Measurements from ENCODE around the gene AGFG2. TPM values are rescaled to one million over a fixed set of nuclear protein-coding genes. Genes with fewer than 3 reads are reported as not detected.
A peak's percentile ranks its signal among the peaks of the same experiment; 100 is the strongest.

AGFG2 gene
- total RNA-seq, 1 experiment from 2014 or later = 30.4 TPM

GRCh38 chr7:100582650-100583049 is 43.6 kb downstream of the AGFG2 start:
- TF ChIP-seq EZH2 (IDR thresholded peaks at IDR 0.05; ENCODE audit: low read depth) (no peak), CTCF (conservative IDR thresholded peaks at IDR 0.05) (no peak)
- ChIA-PET CTCF (no interaction called here), POLR2A (ENCODE audit: unreplicated experiment) (no interaction called here)
- intact Hi-C loops (cut with micrococcal nuclease; ENCODE audit: unreplicated experiment) = loop anchor here (1.0 to 10.0 kb wide), 5 partner anchors 13 to 502 kb away; partner anchors contain the start of genes AGFG2, EPHB4, GIGYF1 and TRIM56
- H3K9me3 ChIP-seq (ENCODE audit: insufficient read depth, low read depth) = no peaks in the 10 kb centered on the region
- no peak overlapping the region for H2AFZ ChIP-seq
- DNase-seq = no peak
- BruUV-seq (replicated peaks) = no TSS peak
- peaks cover 2% of the 10 kb centered on the region; the same call in 1 of the 2 replicates for H4K20me1 ChIP-seq (ENCODE audit: insufficient read depth)
- H3K36me3 ChIP-seq (ENCODE audit: low read depth) = 0 out of 2 replicates have a peak, but pooled peaks cover 10% of the 10 kb centered on the region
- H3K27ac ChIP-seq = no peak overlapping the region
- peaks cover 29% of the 10 kb centered on the region for H3K79me2 ChIP-seq (ENCODE audit: low read depth)
- no peaks in the 10 kb centered on the region for H3K27me3 ChIP-seq (ENCODE audit: insufficient read depth, low read depth)
- H3K4me2 ChIP-seq = peak overlapping the region; percentile 85; the same call in 1 of the 2 replicates
- peaks cover 19% of the 10 kb centered on the region for H3K4me1 ChIP-seq (replicated peaks; ENCODE audit: insufficient read depth)
- H3K4me3 ChIP-seq = no peak overlapping the region
- H3K9me2 ChIP-seq (ENCODE audit: insufficient read depth) = no peaks in the 10 kb centered on the region
- peaks cover 23% of the 10 kb centered on the region for H3F3A ChIP-seq (ENCODE audit: insufficient read depth, low read depth)

GRCh38 chr7:100583132-100584053 is 44.4 kb downstream of the AGFG2 start:
- Histone ChIP-seq H3K9me2 (ENCODE audit: insufficient read depth) (no peaks in the 10 kb centered on the region), H3K4me1 (replicated peaks; ENCODE audit: insufficient read depth) (peaks cover 19% of the 10 kb centered on the region), H4K20me1 (ENCODE audit: insufficient read depth) (peaks cover 2% of the 10 kb centered on the region; the same call in 1 of the 2 replicates), H3F3A (ENCODE audit: insufficient read depth, low read depth) (peaks cover 23% of the 10 kb centered on the region), H3K36me3 (ENCODE audit: low read depth) (0 out of 2 replicates have a peak, but pooled peaks cover 10% of the 10 kb centered on the region), H2AFZ (no peak overlapping the region), H3K27me3 (ENCODE audit: insufficient read depth, low read depth) (no peaks in the 10 kb centered on the region), H3K4me2 (peak overlapping the region; percentile 85), H3K4me3 (peak overlapping the region; percentile 60; the same call in 1 of the 2 replicates), H3K27ac (0 out of 2 replicates have a peak overlapping the region, but pooled peaks have one; percentile 21), H3K9me3 (ENCODE audit: insufficient read depth, low read depth) (no peaks in the 10 kb centered on the region), H3K79me2 (ENCODE audit: low read depth) (peaks cover 29% of the 10 kb centered on the region)
- POLR2A ChIA-PET (ENCODE audit: unreplicated experiment) = interaction anchor here (0.5 to 2.6 kb wide), 14 partner anchors 22 to 630 kb away, joined by 3 to 53 read pairs (median 9); partner anchors contain the start of genes MOSPD3, SLC12A9 and ZCWPW1
- intact Hi-C loops (cut with micrococcal nuclease; ENCODE audit: unreplicated experiment) = loop anchor here (2.0 to 10.0 kb wide), 4 partner anchors 45 to 501 kb away; partner anchors contain the start of genes AGFG2, EPHB4, GIGYF1 and TRIM56
- TF ChIP-seq CTCF (conservative IDR thresholded peaks at IDR 0.05) (no peak), EZH2 (IDR thresholded peaks at IDR 0.05; ENCODE audit: low read depth) (no peak)
- CTCF ChIA-PET = interaction anchor here (0.5 to 1.1 kb wide), 4 partner anchors 23 to 288 kb away, joined by 3 to 7 read pairs (median 5); no protein-coding TSS in a partner anchor
- DNase-seq = peak in 1 of 2 experiments; percentile 75
- no TSS peak for BruUV-seq (replicated peaks)

- no peaks in the 10 kb centered on the region for H3K27me3 ChIP-seq (ENCODE audit: insufficient read depth, low read depth)
- ChIA-PET CTCF (interaction anchor here (0.5 to 1.1 kb wide), 4 partner anchors 24 to 215 kb away, joined by 3 to 7 read pairs (median 4); no protein-coding TSS in a partner anchor), POLR2A (ENCODE audit: unreplicated experiment) (interaction anchor here (0.5 to 2.6 kb wide), 14 partner anchors 13 to 630 kb away, joined by 3 to 53 read pairs (median 8); partner anchors contain the start of genes MOSPD3, SLC12A9 and ZCWPW1)
- H3K27ac ChIP-seq = peak overlapping the region; percentile 75
- H2AFZ ChIP-seq = no peak overlapping the region
- TF ChIP-seq CTCF (conservative IDR thresholded peaks at IDR 0.05) = no peak
- TF ChIP-seq EZH2 (IDR thresholded peaks at IDR 0.05; ENCODE audit: low read depth) = no peak
- H3F3A ChIP-seq (ENCODE audit: insufficient read depth, low read depth) = peaks cover 23% of the 10 kb centered on the region
- no peak for DNase-seq
- 0 out of 2 replicates have a peak, but pooled peaks cover 10% of the 10 kb centered on the region for H3K36me3 ChIP-seq (ENCODE audit: low read depth)
- intact Hi-C loops (cut with micrococcal nuclease; ENCODE audit: unreplicated experiment) = loop anchor here (5.0 to 10.0 kb wide), 3 partner anchors 108 to 501 kb away; partner anchors contain the start of genes EPHB4, GIGYF1 and TRIM56
- BruUV-seq (replicated peaks) = no TSS peak
- peaks cover 2% of the 10 kb centered on the region; the same call in 1 of the 2 replicates for H4K20me1 ChIP-seq (ENCODE audit: insufficient read depth)
- peak overlapping the region; percentile 60 for H3K4me3 ChIP-seq
- peak overlapping the region; percentile 85 for H3K4me2 ChIP-seq
- H3K9me2 ChIP-seq (ENCODE audit: insufficient read depth) = no peaks in the 10 kb centered on the region
- no peaks in the 10 kb centered on the region for H3K9me3 ChIP-seq (ENCODE audit: insufficient read depth, low read depth)
- H3K79me2 ChIP-seq (ENCODE audit: low read depth) = peaks cover 29% of the 10 kb centered on the region
- peaks cover 19% of the 10 kb centered on the region for H3K4me1 ChIP-seq (replicated peaks; ENCODE audit: insufficient read depth)
These were observed 45.2 kb downstream of the AGFG2 start for GRCh38 chr7:100584054-100584682.
